Panc1 (cell line): Measurements from ENCODE around the gene LHX3.

Experiments used
- SIN3A ChIP-seq: IDR thresholded peaks from 2 replicates; pipeline ENCODE4 v1.6.1; 2012; ENCODE audit warnings: low read depth, mild to moderate bottlenecking, low read length, moderate library complexity, borderline replicate concordance; ENCODE audit not compliant: insufficient read depth
- TF ChIP-seq, protein P1 (sequence below), 2 experiments: IDR thresholded peaks; 2 replicates each; pipeline ENCODE4 v1.6.1; 2011 to 2012; ENCODE audit warnings: low read depth in 2 of 2, control low read depth in 1 of 2, low read length in 1 of 2, mild to moderate bottlenecking in 1 of 2, moderate library complexity in 1 of 2; ENCODE audit not compliant: insufficient read depth in 1 of 2
- TF ChIP-seq, protein P2 (sequence below): fragments of 450-650 bp; IDR thresholded peaks from 2 replicates; pipeline ENCODE4 v1.5.1; 2017; ENCODE audit warnings: mild to moderate bottlenecking

DNA sequence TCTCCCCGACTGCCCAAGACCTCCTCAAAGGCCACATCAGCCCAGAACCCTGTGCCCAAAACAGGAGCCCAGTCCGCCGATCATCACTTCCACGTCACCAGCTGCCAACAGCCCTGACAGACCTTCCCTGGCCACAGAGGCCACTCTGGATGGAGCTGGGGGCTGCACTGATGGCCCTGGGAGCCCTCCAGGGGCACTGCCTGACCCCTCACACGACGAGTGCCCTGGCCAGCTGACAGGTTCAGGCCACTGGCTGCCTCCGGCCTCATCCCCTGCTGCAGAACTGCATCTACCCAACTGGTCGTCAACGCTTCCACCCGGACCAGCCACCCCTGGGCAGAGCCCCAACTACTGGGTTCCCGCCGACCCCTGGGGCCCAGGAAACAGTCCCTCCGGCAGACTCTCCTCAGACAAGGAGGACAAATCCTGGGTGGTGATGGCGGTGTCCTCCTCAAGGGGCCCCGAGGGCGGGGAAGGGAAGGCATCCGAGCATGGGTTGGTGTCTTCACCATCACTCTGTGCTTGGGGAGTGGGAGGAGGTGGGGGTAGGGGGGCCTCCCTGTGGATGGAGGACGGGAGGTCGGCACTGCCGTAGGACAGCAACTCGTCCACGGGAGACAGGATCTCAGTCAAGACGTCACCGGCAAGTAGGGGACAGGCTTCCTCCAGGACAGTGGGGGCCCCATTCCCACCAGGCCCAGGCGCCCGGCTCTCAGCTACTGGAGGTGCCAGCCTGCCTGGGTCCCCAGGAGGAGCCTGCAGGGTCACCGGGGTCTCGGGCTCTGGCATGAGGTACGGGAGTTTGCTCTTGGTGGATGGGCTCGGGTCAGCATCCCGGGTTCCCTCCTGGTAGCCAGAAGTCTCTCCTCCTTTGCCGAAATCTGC lies 48.6 kb upstream of the LHX3 start:
- TF ChIP-seq, protein P1, sequence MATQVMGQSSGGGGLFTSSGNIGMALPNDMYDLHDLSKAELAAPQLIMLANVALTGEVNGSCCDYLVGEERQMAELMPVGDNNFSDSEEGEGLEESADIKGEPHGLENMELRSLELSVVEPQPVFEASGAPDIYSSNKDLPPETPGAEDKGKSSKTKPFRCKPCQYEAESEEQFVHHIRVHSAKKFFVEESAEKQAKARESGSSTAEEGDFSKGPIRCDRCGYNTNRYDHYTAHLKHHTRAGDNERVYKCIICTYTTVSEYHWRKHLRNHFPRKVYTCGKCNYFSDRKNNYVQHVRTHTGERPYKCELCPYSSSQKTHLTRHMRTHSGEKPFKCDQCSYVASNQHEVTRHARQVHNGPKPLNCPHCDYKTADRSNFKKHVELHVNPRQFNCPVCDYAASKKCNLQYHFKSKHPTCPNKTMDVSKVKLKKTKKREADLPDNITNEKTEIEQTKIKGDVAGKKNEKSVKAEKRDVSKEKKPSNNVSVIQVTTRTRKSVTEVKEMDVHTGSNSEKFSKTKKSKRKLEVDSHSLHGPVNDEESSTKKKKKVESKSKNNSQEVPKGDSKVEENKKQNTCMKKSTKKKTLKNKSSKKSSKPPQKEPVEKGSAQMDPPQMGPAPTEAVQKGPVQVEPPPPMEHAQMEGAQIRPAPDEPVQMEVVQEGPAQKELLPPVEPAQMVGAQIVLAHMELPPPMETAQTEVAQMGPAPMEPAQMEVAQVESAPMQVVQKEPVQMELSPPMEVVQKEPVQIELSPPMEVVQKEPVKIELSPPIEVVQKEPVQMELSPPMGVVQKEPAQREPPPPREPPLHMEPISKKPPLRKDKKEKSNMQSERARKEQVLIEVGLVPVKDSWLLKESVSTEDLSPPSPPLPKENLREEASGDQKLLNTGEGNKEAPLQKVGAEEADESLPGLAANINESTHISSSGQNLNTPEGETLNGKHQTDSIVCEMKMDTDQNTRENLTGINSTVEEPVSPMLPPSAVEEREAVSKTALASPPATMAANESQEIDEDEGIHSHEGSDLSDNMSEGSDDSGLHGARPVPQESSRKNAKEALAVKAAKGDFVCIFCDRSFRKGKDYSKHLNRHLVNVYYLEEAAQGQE (IDR thresholded peaks at IDR 0.05; ENCODE audit: insufficient read depth in 1 of 2, low read depth in 2 of 2, low read length in 1 of 2), result no peak
- TF ChIP-seq, protein P2, sequence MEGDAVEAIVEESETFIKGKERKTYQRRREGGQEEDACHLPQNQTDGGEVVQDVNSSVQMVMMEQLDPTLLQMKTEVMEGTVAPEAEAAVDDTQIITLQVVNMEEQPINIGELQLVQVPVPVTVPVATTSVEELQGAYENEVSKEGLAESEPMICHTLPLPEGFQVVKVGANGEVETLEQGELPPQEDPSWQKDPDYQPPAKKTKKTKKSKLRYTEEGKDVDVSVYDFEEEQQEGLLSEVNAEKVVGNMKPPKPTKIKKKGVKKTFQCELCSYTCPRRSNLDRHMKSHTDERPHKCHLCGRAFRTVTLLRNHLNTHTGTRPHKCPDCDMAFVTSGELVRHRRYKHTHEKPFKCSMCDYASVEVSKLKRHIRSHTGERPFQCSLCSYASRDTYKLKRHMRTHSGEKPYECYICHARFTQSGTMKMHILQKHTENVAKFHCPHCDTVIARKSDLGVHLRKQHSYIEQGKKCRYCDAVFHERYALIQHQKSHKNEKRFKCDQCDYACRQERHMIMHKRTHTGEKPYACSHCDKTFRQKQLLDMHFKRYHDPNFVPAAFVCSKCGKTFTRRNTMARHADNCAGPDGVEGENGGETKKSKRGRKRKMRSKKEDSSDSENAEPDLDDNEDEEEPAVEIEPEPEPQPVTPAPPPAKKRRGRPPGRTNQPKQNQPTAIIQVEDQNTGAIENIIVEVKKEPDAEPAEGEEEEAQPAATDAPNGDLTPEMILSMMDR, result no peak
- TF ChIP-seq SIN3A, result no peak
